GM21576 (cell line): ENCODE data around the gene KRT28.

ENCODE experiments used
- ATAC-seq: cut with Tn5 transposase; IDR thresholded peaks from one replicate; pipeline ENCODE4 v1.9.1; 2021; ENCODE audit warnings: mild to moderate bottlenecking, moderate library complexity; ENCODE audit not compliant: unreplicated experiment

The KRT28 gene

GRCh38 chr17:40799859-40800258 lies at the start of gene KRT28:
Gene KRT28, minus strand, starts transcription at chr17:40799959. Its CDS starts 66 bp downstream, at chr17:40799893.
- no peak for ATAC-seq

GRCh38 chr17:40848583-40849235 lies 49.0 kb upstream of the KRT28 start:
- no peak for ATAC-seq

GRCh38 chr17:40846515-40847144 lies 46.9 kb upstream of the KRT28 start:
- ATAC-seq, result no peak

- no peak for ATAC-seq
Observed at GRCh38 chr17:40844671-40845107, 44.9 kb upstream of the KRT28 start.

GRCh38 chr17:40843242-40843641 lies 43.5 kb upstream of the KRT28 start:
- ATAC-seq, result no peak

- no peak for ATAC-seq
Observed at GRCh38 chr17:40841246-40841645, 41.5 kb upstream of the KRT28 start.

- ATAC-seq, result no peak
Observed at GRCh38 chr17:40839194-40839593, 39.4 kb upstream of the KRT28 start.

GRCh38 chr17:40836020-40836419 lies 36.3 kb upstream of the KRT28 start:
- no peak for ATAC-seq

GRCh38 chr17:40833882-40834281 lies 34.1 kb upstream of the KRT28 start:
- ATAC-seq, result no peak

GRCh38 chr17:40832840-40833239 lies 33.1 kb upstream of the KRT28 start:
- ATAC-seq, result no peak

- ATAC-seq, result no peak
Observed at GRCh38 chr17:40830085-40830776, 30.5 kb upstream of the KRT28 start.

GRCh38 chr17:40828454-40829044 lies 28.8 kb upstream of the KRT28 start:
- no peak for ATAC-seq

- no peak for ATAC-seq
Observed at GRCh38 chr17:40827746-40828453, 28.1 kb upstream of the KRT28 start.

- no peak for ATAC-seq
Observed at GRCh38 chr17:40825599-40825998, 25.8 kb upstream of the KRT28 start.

GRCh38 chr17:40824015-40824832 lies 24.5 kb upstream of the KRT28 start:
- no peak for ATAC-seq

- no peak for ATAC-seq
Observed at GRCh38 chr17:40822132-40822812, 22.5 kb upstream of the KRT28 start, which contains the start of gene KRT10. Gene KRT10, minus strand, starts transcription at chr17:40822614. Its CDS starts 29 bp downstream, at chr17:40822585.

- no peak for ATAC-seq
Observed at GRCh38 chr17:40821536-40821935, 21.8 kb upstream of the KRT28 start.

- ATAC-seq, result no peak
Observed at GRCh38 chr17:40820228-40820838, 20.6 kb upstream of the KRT28 start.

GRCh38 chr17:40819528-40820125 lies 19.9 kb upstream of the KRT28 start:
- no peak for ATAC-seq
